OCI-LY1 (cell line): Measurements from ENCODE around the gene CSNK2A1.

Experiments
- H2AFZ ChIP-seq: fragments of 200-600 bp; sonication (generic), shearing (Covaris generic); 2 replicates; pipeline ENCODE4 v1.6.0; 2014; ENCODE audit warnings: antibody characterized with exemption, mild to moderate bottlenecking, low read length
- H3F3A ChIP-seq: fragments of 200-600 bp; sonication (generic), shearing (Covaris generic); 2 replicates; pipeline ENCODE4 v1.6.0; 2014; ENCODE audit warnings: mild to moderate bottlenecking, antibody characterized with exemption, low read length, moderate library complexity; ENCODE audit not compliant: insufficient read depth
- H3K27ac ChIP-seq: fragments of 200-600 bp; sonication (generic); 2 replicates; pipeline ENCODE4 v1.5.1; 2014; ENCODE audit warnings: low read length, mixed run types, mild to moderate bottlenecking, low read depth; ENCODE audit not compliant: poor library complexity, severe bottlenecking
- H3K27me3 ChIP-seq: fragments of 200-600 bp; sonication (generic); 2 replicates; pipeline ENCODE4 v1.6.0; 2014; ENCODE audit warnings: antibody characterized with exemption, mild to moderate bottlenecking, low read length, moderate library complexity; ENCODE audit not compliant: insufficient read depth
- H3K36me3 ChIP-seq: fragments of 200-600 bp; sonication (generic); 2 replicates; pipeline ENCODE4 v1.6.1; 2014; ENCODE audit warnings: mild to moderate bottlenecking, antibody characterized with exemption, low read length, moderate library complexity, mixed read lengths; ENCODE audit not compliant: insufficient read depth
- H3K4me1 ChIP-seq: fragments of 200-600 bp; sonication (generic); 2 replicates; pipeline ENCODE4 v1.5.1; 2014; ENCODE audit warnings: mild to moderate bottlenecking, low read length, moderate library complexity; ENCODE audit not compliant: insufficient read depth, severe bottlenecking
- H3K4me2 ChIP-seq: fragments of 200-600 bp; sonication (generic), shearing (Covaris generic); 2 replicates; pipeline ENCODE4 v1.6.1; 2014; ENCODE audit warnings: low read length
- H3K4me3 ChIP-seq: fragments of 200-600 bp; sonication (generic); 2 replicates; pipeline ENCODE4 v1.5.1; 2014; ENCODE audit warnings: low read length, low read depth, mild to moderate bottlenecking, mixed read lengths; ENCODE audit not compliant: poor library complexity, severe bottlenecking
- H3K79me2 ChIP-seq: fragments of 200-600 bp; shearing (Covaris generic); 2 replicates; pipeline ENCODE4 v1.6.1; 2016; ENCODE audit warnings: mixed run types, low read length, mixed read lengths; ENCODE audit not compliant: insufficient read depth
- H3K9ac ChIP-seq: fragments of 200-600 bp; sonication (generic), shearing (Covaris generic); 2 replicates; pipeline ENCODE4 v1.6.1; 2014; ENCODE audit warnings: mild to moderate bottlenecking, low read length, mixed read lengths
- H3K9me2 ChIP-seq: fragments of 200-600 bp; sonication (generic), shearing (Covaris generic); 2 replicates; pipeline ENCODE4 v1.6.1; 2014; ENCODE audit warnings: low read depth, mild to moderate bottlenecking, low read length, mixed read lengths
- H3K9me3 ChIP-seq: fragments of 200-600 bp; shearing (Covaris generic); 2 replicates; pipeline ENCODE4 v1.6.1; 2014; ENCODE audit warnings: low read length, mixed read lengths
- H4K20me1 ChIP-seq: fragments of 200-600 bp; sonication (generic), shearing (Covaris generic); 2 replicates; pipeline ENCODE4 v1.6.0; 2016; ENCODE audit warnings: mild to moderate bottlenecking, low read length; ENCODE audit not compliant: insufficient read depth
- EZH2 ChIP-seq: fragments of 200-600 bp; sonication (generic), shearing (Covaris generic); IDR thresholded peaks from 2 replicates; pipeline ENCODE4 v1.8.0; 2017; ENCODE audit warnings: borderline replicate concordance, mixed run types, mild to moderate bottlenecking, antibody characterized with exemption, low read length, moderate library complexity, mixed read lengths
- TF ChIP-seq, protein P1 (sequence below): fragments of 200-600 bp; sonication (generic), shearing (Covaris generic); IDR thresholded peaks from 2 replicates; pipeline ENCODE4 v1.5.1; 2017; ENCODE audit warnings: mild to moderate bottlenecking, antibody characterized with exemption, low read length, moderate library complexity, mixed read lengths

CSNK2A1 gene

DNA sequence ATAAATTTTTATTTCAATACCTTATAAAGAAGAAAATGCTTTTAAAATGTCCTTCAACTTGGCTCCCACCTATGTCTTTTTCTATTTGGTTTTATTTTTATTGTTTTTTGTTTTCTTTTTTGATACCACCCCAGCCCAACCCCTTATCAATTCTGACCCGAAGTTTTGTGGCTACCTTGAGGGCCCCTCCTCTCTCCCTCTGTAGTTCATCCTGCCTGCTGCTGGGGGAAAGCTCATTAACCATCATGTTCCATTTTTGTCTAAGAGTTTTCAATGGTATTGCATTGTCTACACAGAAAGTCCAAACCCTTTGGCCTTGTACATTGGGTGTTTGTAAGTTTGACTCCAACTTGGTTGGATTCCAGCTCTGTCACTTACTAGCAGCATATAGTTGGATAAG is 5.3 kb upstream of the CSNK2A1 start:
- Histone ChIP-seq H3K9ac (no peak overlapping the region), H3K9me3 (no peaks in the 10 kb centered on the region), H2AFZ (no peak overlapping the region), H4K20me1 (no peaks in the 10 kb centered on the region), H3K36me3 (no peaks in the 10 kb centered on the region), H3K4me3 (no peak overlapping the region), H3K79me2 (no peaks in the 10 kb centered on the region), H3K9me2 (no peaks in the 10 kb centered on the region), H3F3A (no peaks in the 10 kb centered on the region), H3K4me2 (no peak overlapping the region), H3K4me1 (peaks cover 6% of the 10 kb centered on the region), H3K27me3 (no peaks in the 10 kb centered on the region), H3K27ac (no peak overlapping the region)
- TF ChIP-seq, protein P1, sequence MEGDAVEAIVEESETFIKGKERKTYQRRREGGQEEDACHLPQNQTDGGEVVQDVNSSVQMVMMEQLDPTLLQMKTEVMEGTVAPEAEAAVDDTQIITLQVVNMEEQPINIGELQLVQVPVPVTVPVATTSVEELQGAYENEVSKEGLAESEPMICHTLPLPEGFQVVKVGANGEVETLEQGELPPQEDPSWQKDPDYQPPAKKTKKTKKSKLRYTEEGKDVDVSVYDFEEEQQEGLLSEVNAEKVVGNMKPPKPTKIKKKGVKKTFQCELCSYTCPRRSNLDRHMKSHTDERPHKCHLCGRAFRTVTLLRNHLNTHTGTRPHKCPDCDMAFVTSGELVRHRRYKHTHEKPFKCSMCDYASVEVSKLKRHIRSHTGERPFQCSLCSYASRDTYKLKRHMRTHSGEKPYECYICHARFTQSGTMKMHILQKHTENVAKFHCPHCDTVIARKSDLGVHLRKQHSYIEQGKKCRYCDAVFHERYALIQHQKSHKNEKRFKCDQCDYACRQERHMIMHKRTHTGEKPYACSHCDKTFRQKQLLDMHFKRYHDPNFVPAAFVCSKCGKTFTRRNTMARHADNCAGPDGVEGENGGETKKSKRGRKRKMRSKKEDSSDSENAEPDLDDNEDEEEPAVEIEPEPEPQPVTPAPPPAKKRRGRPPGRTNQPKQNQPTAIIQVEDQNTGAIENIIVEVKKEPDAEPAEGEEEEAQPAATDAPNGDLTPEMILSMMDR: no peak
- no peak for TF ChIP-seq EZH2

DNA sequence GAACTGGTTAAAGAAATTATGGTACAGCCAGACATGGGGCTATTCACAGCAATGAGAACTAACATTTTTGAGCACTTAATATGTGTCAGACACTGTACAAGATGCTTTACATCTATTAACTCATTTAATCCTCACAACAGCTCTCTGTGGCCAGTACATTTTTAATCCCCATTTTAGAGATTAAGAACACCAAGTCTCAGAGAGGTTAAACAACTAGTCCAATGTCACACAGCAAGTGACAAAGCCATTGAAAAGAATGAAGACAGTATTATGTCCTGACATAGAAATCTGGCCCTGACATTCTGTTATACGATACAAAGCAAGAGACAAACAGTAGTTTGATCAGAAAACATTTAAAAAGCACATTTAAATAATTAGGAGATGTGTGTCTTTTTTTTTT is 3.8 kb upstream of the CSNK2A1 start:
- H3K9ac ChIP-seq: no peak overlapping the region
- H3K4me2 ChIP-seq: no peak overlapping the region
- H3K4me1 ChIP-seq: peaks cover 13% of the 10 kb centered on the region
- no peak overlapping the region for H2AFZ ChIP-seq
- no peak overlapping the region for H3K27ac ChIP-seq
- H3F3A ChIP-seq: no peaks in the 10 kb centered on the region
- no peaks in the 10 kb centered on the region for H3K9me2 ChIP-seq
- no peaks in the 10 kb centered on the region for H3K9me3 ChIP-seq
- TF ChIP-seq, protein P1: no peak
- TF ChIP-seq EZH2: no peak
- no peaks in the 10 kb centered on the region for H3K36me3 ChIP-seq
- no peaks in the 10 kb centered on the region for H4K20me1 ChIP-seq
- peaks cover 10% of the 10 kb centered on the region for H3K79me2 ChIP-seq
- H3K4me3 ChIP-seq: no peak overlapping the region
- H3K27me3 ChIP-seq: no peaks in the 10 kb centered on the region

DNA sequence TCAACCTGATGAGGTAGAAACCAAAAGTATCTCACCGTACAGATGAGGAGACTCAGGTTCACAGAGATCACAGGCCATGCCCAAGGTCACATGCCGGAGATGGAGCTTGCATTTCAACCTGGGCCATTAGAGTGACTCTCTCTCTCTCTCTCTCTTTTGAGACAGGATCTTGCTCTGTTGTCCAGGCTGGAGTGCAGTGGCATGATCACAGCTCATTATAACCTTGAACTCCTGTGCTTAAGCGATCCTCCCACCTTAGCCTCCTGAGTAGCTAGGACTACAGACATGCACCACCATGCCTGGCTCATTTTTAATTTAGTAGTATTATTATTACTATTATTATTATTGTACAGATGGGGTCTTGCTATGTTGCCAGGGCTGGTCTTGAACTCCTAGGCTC is 2.8 kb upstream of the CSNK2A1 start:
- Histone ChIP-seq H3F3A (no peaks in the 10 kb centered on the region), H3K27ac (no peak overlapping the region), H3K4me2 (no peak overlapping the region), H3K4me1 (peaks cover 21% of the 10 kb centered on the region), H3K79me2 (peaks cover 20% of the 10 kb centered on the region), H2AFZ (no peak overlapping the region), H3K36me3 (peaks cover 9% of the 10 kb centered on the region), H3K9me2 (no peaks in the 10 kb centered on the region), H3K27me3 (no peaks in the 10 kb centered on the region), H4K20me1 (no peaks in the 10 kb centered on the region), H3K9ac (no peak overlapping the region), H3K9me3 (0 out of 2 replicates have a peak, but pooled peaks cover 4% of the 10 kb centered on the region), H3K4me3 (no peak overlapping the region)
- TF ChIP-seq, protein P1: no peak
- no peak for TF ChIP-seq EZH2
